ENCODE results near the gene CSRP1.
A peak's percentile ranks its signal among the peaks of the same experiment; 100 is the strongest.
"Not testable (repeated sequence)": the region's sequence is repeated elsewhere in the genome, so short reads cannot be mapped to it uniquely, and the experiment has no call there.

Gene CSRP1

DNA sequence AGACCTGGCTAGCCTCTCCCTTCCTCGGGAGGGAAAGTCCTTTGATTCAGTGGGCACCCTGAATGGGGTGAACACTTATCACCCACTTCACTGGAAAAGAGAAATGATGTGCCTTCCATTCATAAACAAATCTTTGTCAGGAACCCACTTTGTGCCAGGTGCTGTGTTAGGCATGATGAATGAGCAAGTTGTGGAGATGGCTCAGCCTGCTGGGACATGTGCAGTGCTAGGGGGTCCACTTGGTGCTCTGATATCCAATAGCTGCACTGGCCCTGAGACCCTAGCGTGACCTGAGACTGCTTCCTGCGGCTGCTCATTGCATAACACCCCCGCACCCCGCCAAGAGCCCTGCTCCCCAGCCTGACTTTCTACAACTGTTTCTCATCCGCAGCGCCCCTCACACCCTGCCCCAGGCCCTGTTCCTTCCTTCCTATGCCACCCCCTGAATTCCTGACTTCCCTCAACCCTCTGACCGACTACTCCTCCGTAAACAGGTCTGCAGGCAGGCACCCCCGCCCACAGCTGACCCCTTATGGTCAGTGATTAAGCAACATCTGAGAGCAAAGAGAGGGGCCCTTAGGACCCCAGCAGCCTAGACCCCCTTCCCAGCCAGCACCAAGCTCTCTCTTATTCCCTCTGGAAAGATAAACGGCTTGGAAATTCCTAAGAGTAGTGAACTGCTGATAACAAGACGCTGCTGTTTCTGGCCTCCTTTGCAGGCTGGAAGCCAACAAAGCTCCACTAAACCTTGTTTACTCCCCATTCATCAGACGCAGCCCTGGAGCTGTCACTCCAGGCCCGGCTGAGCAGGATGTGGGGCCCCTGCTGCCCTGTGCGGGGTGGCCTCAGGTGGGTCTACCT lies 12.9 kb downstream of the CSRP1 start:
- DNase-seq: no peak

DNA sequence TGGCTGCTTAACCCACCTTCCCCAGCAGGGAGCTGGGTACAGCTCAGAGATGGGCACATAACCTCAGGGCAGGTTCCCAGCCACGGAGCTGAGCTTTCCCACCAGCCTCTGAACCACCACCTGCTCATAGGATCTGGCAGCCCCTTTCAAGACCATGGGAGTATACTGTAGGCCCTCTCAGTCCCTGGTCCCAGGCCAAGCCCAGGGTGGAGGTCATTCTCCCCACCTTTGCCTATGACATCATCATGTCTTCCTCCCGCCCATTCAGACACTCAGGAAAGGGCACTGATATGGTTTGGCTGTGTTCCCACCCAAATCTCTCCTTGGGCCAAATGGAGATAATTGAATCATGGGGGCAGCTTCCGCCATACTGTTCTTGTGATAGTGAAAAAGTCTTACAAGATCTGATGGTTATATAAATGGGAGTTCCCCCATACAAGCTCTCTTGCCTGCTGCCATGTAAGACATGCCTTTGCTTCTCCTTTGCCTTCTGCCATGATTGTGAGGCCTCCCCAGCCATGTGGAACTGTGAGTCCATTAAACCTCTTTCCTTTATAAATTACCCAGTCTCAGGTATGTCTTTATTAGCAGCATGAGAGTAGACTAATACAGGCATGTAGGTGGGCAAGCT lies 13.8 kb downstream of the CSRP1 start:
- not testable (repeated sequence) for DNase-seq

GRCh38 chr1:201491896-201492511 lies 14.9 kb downstream of the CSRP1 start:
- DNase-seq: no peak

DNA sequence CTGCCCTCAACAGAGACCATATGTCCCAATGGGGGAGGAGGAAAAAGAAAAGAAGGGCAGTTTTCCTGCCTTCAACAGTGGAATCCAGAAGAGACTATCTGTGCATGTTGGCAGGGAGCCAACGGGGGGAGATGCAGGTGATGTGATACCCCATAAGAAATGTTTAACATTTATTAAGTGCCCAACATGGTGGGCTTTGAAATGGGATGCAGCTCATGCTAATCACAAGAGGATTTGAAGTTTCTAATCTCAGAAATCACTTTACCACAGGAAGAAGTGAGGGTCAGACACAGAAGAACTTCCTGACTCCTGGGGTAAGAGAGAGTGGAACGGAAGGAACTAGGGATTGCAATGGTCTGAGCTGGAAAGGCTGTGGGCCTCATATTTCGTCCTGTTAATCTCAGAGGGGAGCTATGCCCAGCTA lies 16.2 kb downstream of the CSRP1 start:
- no peak for DNase-seq

- no peak for DNase-seq
Observed at GRCh38 chr1:201489643-201490261, 17.2 kb downstream of the CSRP1 start.

DNA sequence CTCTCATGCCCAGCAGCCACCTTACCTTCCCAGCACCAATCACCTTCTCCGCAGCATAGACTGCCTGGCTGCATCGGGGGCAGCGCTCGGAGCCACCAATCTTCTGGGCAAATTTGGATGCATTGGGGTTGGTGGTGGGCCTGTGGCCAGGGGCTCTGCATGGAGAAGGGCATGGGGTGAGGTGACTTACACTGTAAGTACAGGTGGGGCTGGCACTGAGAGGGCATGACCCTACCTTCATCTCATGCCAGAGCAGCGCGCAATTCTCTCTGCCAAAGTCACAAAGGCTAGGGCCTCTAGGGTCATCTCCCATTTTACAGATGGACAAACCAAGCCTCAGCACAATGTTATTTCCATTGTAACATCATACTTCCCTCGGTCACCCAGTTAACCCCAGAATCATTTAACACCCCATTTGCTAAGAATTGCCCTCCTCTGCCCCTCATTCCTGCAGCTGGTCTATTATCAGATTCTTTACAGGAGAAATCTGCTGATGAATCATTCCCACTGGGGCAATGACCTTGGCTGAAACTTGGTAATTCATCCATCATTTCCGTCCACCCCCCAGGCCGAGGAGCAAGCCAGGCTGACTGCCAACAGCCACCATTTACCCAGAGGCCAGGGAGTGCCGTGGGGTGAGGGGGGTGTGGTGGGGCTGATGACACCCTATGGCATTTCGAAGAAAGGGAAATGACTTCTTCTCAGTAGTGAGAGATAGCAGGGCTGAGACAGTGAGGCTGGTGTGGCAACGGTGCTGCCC lies 17.9 kb downstream of the CSRP1 start:
- no peak for DNase-seq

DNA sequence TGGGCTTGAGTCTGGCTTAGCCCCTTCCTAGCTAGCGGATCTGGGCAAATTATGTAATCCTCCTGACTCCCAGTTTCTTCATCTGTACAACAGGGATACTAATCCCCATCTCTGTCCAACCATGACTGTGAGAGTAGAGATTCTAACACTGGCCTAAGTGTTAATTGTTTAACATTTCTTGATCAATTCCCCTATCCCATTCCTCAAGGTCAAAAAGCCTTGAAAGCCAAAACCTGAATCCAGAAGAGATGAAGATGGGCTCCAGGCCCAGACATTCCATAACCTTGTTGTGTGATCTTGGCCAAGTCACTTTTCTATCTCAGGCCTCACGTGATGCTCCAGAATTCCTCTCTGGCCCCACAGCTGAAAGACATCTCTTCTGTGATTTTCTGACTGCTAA lies 19.2 kb downstream of the CSRP1 start:
- DNase-seq: no peak

DNA sequence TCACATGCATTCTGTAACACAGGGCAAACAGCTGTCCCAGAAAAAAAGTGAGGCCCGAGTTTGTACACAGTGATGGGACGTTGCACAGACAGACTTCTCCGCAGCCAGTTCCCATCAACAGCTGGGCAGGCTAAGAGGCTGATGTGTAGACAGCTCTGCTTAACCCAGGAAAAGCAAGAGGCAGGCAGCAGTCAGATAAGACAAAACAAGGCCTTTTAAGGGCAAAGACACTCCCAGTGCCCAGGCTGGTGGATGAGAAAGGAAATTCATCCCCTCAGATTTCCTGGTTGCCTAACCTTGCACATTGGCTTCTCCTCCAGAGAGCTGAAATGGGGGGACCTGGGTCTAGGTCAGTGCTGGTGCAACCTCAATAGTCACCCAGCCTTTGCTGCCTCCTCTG lies 20.7 kb downstream of the CSRP1 start:
- no peak for DNase-seq

DNA sequence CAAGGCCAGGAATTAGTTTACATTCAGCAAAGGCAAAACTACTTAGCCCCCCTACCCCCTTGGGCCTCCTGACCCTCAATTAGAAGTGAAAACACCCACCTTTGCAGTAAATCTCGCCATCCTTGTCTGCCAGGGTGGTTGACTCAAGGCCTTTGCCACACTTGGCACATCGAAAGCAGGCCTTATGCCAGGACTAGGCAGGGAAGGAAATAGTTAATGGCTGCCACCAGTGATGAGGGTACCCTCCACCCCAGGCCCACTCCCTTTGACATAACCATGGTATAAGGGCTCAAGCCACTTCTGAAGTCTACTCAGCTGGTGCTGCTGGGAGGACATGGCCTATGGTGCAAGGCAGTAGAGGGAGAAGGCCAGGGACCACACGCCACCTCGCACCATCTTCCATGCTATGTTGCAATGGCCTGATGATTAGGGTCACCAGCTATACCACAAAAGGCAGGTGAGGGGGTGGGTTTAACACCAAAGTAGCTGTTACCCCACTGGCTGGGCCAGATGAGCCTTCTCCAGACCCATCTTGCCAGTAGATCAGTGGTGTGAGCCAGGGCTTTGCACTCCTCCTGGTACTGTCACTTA lies 21.6 kb downstream of the CSRP1 start:
- DNase-seq: no peak

DNA sequence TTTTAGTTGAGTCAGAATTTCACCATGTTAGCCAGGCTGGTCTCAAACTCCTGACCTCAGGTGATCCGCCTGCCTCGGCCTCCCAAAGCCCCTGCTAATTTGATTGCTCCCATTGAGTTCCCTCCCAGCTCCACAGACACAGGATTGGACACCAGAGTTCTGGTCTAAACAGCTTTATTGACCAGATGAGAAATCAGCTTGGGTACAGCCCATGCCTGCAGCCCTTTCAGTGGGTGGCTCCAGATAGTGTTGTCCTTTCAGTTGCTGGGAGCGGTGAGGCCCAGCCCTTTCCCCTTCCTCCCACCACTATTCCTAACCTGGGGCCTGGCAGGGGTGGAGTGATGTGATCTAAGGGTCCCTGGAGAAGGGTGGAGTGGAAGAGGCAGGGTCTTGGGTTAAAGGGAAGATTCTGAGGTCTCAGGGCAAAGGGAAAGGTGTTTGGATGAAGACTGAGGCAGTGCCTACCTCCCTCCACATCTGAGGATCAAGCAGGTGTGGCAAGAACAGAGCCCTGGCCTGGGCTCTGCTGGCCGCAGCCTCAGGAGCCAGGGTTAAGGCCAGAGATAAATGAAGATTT lies 23.5 kb downstream of the CSRP1 start:
- DNase-seq: no peak

GRCh38 chr1:201482755-201483154 lies 24.2 kb downstream of the CSRP1 start:
- peak; percentile 36 for DNase-seq

DNA sequence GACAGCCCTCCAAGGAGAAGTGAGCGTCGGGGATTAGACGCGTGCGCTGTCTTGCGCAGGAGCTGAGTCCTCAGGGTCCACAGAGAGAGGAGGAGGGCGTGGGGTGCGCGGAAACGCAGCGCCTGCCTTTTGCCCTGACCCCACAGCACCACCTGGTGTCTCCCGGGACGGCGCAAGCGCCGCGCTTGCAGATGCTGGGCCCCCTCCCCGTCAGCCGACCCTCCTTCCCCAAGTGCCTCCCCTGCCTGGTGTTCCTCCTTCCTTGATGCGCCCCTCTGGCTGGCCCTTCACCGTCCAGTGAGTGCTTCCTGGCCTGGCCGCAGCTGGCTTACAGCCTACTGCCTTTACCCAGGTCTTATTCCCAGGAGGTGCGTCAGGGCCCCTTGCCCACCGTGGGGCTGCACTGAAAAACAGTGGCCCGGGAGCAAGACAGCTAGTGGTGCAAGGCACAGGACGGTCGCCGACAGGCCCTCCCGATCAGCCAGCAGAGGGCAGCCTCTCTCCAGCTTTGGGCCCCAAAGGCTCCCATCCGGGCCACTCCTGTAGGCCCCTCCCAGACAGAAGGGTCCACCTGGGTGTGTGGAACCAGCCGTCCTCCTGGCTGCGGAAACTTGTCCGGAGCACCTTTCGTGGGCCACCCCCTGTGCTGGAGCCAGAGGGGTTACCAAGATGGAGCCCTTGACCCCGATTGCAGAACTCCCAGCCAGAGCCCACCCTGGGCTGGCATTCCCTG lies 25.0 kb downstream of the CSRP1 start:
- DNase-seq: peak; percentile 85

GRCh38 chr1:201481004-201481380 lies 25.9 kb downstream of the CSRP1 start:
- no peak for DNase-seq

- peak; percentile 62 for DNase-seq
Observed at GRCh38 chr1:201480231-201481003, 26.5 kb downstream of the CSRP1 start.

GRCh38 chr1:201479201-201479730 lies 27.7 kb downstream of the CSRP1 start:
- no peak for DNase-seq

- DNase-seq: not testable (repeated sequence)
Observed at GRCh38 chr1:201478666-201479065, 28.3 kb downstream of the CSRP1 start.

DNA sequence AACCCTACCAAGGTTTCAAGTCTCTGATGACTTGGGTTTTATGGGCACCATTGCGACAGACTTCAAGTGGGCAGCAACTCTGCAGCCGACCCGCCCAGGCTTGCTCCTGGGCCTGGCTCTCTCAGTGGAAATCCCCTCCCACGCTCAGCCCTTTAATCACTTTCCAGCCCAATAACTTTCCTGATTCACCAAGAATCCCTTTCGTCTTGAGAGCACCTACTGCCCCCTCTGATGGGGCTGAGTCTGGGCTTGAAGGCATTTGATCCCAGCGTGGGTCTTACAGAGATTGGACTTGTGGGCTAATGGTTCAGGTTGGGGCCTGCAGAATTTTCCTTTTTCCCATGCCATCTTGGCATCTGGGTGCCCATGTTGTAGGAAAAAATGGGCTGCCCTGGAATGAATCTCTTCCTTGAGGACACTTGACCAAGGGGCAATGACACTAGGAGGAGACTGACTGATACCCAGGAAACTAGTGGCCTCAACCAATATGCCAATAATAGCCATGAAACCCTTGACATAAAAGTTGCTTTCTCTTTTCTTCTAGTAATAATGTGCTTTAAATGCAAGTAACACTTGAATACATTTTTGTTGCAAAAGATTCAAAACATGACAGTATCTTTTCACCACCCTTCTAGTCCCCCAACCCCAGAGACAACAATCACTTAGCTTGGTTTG lies 30.1 kb downstream of the CSRP1 start:
- DNase-seq: no peak

DNA sequence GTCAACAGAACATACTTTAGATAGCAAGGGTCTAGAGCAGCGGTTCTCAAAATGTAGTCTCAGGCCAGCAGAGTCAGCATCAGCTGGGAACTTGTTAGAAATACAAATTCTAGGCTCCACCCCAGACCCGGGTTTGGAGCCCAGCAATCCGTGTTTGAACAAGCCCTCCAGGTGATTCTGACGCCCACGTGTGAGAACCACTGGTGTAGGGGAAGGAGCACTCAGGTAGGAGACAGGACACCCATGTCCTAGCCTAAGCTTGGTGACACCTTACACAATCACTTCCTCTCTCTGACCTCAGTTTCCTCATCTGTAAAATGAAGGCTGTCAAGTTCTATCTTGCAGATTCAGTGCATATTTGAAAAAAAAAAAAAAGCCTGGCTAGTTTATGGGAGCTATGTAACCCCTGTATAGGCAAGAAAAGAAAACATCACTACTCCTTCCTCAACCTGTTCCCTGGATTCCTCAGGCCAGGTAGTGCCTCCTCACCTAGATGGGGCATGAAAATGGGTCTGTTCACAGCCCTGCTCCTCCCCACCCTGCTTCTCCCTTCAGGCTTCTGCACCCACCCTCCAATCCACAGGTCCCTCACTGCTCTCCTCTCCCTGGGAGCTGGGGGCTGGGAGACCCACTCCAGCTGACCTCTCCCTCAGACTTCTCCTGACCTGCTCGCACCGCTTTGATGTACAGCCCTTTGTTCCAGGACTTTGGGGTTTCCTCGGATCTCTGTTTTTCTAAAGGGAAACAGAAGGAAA lies 30.8 kb downstream of the CSRP1 start:
- no peak for DNase-seq

- DNase-seq: no peak
Observed at GRCh38 chr1:201475130-201475529, 31.8 kb downstream of the CSRP1 start.

All from activated CD4-positive, alpha-beta T cell treated with anti-CD3 and anti-CD28 coated beads, Interleukin-10, Interleukin-2, amounts not matched to agents 100 ng/mL and 50 ng/mL, durations not matched to agents 16 hours and 8 hours (primary cell).